Psoas muscle (tissue), 8 donors: ENCODE data around the gene JUND. TPM values are rescaled to one million over a fixed set of nuclear protein-coding genes. Genes with fewer than 3 reads are reported as not detected.

Experiments
- ATAC-seq, 4 donors: fragments of 200-7000 bp; cut with Tn5 transposase; one replicate each; pipeline ENCODE4 v1.9.1; 2020; ENCODE audit warnings: moderate library complexity in 3 of 4, mild to moderate bottlenecking in 2 of 4
- DNase-seq, 2 donors: peaks; one replicate each; pipeline ENCODE4 v3.0.0-alpha.2; 2020
- H3K27ac ChIP-seq: fragments of 200-600 bp; one replicate; pipeline ENCODE4 v1.8.0; 2022
- H3K27me3 ChIP-seq, 3 donors: fragments of 200-600 bp in 1 of 3; one replicate each; pipeline versions ENCODE4 v1.6.1 to v1.8.0; 2013 to 2022; ENCODE audit warnings: low read length in 2 of 3, mild to moderate bottlenecking in 2 of 3, moderate library complexity in 1 of 3; ENCODE audit not compliant: insufficient read depth in 3 of 3
- H3K36me3 ChIP-seq, 2 donors: fragments of 200-600 bp in 1 of 2; one replicate each; pipeline versions ENCODE4 v1.6.1 to v1.8.0; 2013 to 2022; ENCODE audit warnings: low read depth in 1 of 2, mild to moderate bottlenecking in 1 of 2, moderate library complexity in 1 of 2; ENCODE audit not compliant: insufficient read depth in 1 of 2
- H3K4me1 ChIP-seq: fragments of 200-600 bp; one replicate; pipeline ENCODE4 v1.8.0; 2022
- H3K4me3 ChIP-seq: fragments of 200-600 bp; one replicate; pipeline ENCODE4 v1.8.0; 2022; ENCODE audit warnings: mild to moderate bottlenecking
- H3K9me3 ChIP-seq: fragments of 200-600 bp; one replicate; pipeline ENCODE4 v1.8.0; 2022
- WGBS, 3 donors: extraction: QIAGEN DNeasy Blood & Tissue Kit; methylation state at CpG; one replicate each; pipeline versions ENCODE4 v1.1.6 to v1.1.7; 2013; 5-methylcytosine and 5-hydroxymethylcytosine counted together
- intact Hi-C, 2 donors: fragments of 100-400 bp; cut with DNase I; formaldehyde crosslinking; loops; one replicate each; pipeline versions ENCODE4 v1.11.0 to v1.14.2; 2022
- polyA plus RNA-seq, 3 donors: library from polyadenylated mRNA; stranded (reverse); fragments of 200-250 nt; gene quantifications; one replicate each; pipeline ENCODE4 v1.2.3, GENCODE V29; 2013
- total RNA-seq, 4 donors: library from RNA; stranded (reverse); fragmentation: NEBNext Ultra II Directional in 2 of 4; extraction: Animal tissue kit (Norgen Biotek cat#: 25700) in 2 of 4; gene quantifications; one replicate each; pipeline versions ENCODE4 v1.2.1 to v1.2.4, GENCODE V29; 2021 to 2023
- TF ChIP-seq, protein P1 (sequence below): fragments of 200-600 bp; IDR thresholded peaks from one replicate; pipeline ENCODE4 v1.8.0; 2022; ENCODE audit warnings: antibody characterized with exemption
- donor health status: healthy with polysubstance abuse.
- donor health status: DM: no; HTN: no; CAD: no; lungs with moderate emphysema.
- donor health status: Bipolar disorder and iron deficiency.
- donor health status: healthy.
- donor health status: DM: yes; HTN: yes; CAD: no.
- donor health status: DM: no; HTN: no; CAD: no.
- donor health status: DM: no; HTN: no; CAD: no.
- donor health status: DM: yes; HTN: yes; CAD: no.

The JUND gene
- total and polyA plus RNA-seq, 7 donors = 22.7 to 77.1 (median 68.0) TPM

DNA sequence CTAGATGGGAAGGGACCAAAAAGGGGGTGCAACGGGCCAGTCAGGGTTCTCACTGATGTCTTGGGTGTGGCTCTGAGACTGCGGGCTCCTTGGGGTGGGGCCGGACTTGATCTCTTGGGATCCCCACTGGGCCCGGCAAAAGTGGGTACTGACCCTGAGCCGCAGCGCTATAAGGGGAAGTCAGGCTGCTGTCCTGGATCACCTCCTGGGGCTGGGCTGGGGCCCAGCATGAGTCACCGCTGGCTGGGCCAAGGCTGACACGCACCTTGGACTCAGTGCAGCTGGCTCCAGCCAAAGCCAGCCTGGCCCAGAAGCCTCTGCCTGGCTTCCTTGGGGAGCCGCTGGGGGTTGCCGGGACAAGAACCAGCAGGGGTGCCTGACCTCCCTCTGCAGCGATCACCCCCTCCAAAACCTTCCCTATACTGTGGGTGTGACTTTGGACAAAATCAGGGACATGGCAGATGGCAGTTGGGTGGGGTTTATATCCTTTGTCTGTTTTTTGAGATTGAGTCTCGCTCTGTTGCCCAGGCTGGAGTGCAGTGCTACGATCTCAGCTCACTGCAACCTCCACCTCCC, 6.6 kb downstream of the JUND start:
- intact Hi-C loops = no loop called here
- TF ChIP-seq, protein P1, sequence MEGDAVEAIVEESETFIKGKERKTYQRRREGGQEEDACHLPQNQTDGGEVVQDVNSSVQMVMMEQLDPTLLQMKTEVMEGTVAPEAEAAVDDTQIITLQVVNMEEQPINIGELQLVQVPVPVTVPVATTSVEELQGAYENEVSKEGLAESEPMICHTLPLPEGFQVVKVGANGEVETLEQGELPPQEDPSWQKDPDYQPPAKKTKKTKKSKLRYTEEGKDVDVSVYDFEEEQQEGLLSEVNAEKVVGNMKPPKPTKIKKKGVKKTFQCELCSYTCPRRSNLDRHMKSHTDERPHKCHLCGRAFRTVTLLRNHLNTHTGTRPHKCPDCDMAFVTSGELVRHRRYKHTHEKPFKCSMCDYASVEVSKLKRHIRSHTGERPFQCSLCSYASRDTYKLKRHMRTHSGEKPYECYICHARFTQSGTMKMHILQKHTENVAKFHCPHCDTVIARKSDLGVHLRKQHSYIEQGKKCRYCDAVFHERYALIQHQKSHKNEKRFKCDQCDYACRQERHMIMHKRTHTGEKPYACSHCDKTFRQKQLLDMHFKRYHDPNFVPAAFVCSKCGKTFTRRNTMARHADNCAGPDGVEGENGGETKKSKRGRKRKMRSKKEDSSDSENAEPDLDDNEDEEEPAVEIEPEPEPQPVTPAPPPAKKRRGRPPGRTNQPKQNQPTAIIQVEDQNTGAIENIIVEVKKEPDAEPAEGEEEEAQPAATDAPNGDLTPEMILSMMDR = no peak
- DNase-seq (peak; percentile 90 to 95), ATAC-seq (peak; percentile 86 to 91 (median 88))
- H3K27me3 ChIP-seq = no peaks in the 10 kb centered on the region
- peak overlapping the region; percentile 24 for H3K4me3 ChIP-seq
- H3K27ac ChIP-seq = peak overlapping the region; percentile 88
- H3K36me3 ChIP-seq = peaks cover 0 to 12% of the 10 kb centered on the region in 2 donors
- WGBS, 3 donors = 4 to 14% (median 10%) methylated on average over 11 to 13 of the region's 13 CpGs
- H3K4me1 ChIP-seq = peaks cover 53% of the 10 kb centered on the region
- H3K9me3 ChIP-seq = no peaks in the 10 kb centered on the region

DNA sequence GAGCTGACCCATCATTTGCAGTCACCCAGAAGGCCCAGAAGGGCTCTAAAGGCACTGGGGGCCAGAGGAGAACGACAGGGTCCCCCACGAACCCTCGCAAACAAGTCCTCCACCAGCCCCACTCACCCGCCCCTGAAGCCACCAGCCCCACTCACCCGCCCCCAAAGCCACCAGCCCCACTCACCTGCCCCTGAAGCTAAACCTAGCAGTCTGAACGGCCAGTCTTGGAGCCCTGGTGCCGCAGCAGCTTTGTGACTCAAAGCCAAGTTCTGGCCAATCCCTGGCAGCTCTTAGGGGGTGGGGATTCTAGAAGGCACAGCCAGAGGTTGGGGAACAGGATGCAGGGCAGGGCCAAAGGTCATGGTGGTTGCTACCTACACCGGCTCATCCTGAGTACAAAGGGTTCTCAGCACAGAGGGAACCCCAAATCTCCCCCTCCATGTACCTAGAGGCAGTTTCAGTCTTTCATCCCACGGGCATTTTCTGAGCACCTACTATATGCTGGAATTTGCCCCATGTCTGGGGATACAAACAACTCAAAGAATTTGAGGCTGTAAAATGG, 7.1 kb downstream of the JUND start, which contains the start of gene IQCN:
IQCN (minus strand) TSS at position 234 of the 562 bp plus-strand sequence. CDS start 4,974 bp downstream, outside the sequence.
- intact Hi-C loops = no loop called here
- Histone ChIP-seq H3K27ac (peak within 1 kb of the TSS; percentile 88), H3K36me3 (peaks cover 0 to 12% of the 10 kb centered on the region in 2 donors), H3K4me1 (peaks cover 52% of the 10 kb centered on the region), H3K9me3 (no peaks in the 10 kb centered on the region), H3K4me3 (peak within 1 kb of the TSS; percentile 24), H3K27me3 (no peaks in the 10 kb centered on the region)
- DNase-seq = peak in 1 of 2 donors; percentile 67
- TF ChIP-seq, protein P1 = no peak
- 54 to 64% (median 60%) methylated on average over 9 of the region's 9 CpGs for WGBS, 3 donors
- ATAC-seq = peak; percentile 18 to 34 (median 20)

DNA sequence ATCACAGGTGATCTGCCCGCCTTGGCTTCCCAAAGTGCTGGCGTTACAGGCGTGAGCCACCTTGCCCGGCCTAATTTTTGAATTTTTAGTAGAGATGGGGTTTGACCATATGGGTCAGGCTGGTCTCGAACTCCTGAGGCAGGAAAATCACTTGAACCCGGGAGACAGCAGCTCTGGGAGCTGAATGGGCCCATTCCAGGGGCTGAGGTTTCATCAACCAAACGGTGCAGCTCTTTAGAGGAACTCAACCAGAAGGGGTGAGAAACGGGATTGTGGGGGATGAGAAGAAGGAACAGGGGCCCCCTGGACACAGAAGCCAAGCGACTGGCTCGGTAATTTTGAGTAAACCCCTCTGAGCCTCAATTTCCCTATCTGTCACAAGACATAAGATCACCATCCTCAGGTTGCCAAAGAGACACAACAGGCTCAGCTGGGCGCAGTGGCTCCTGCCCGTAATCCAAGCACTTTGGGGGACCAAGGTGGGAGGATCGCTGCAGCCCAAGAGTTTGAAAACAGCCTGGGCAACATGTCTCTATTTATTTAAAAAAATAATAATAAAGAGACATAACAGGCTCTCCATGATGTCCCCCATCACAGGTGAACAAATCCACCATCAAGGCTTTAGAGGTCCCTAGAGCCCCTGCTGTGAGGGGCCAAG, 7.7 kb downstream of the JUND start:
- WGBS, 3 donors = 94 to 95% (median 94%) methylated on average over 13 of the region's 13 CpGs
- TF ChIP-seq, protein P1 = no peak
- intact Hi-C loops = no loop called here
- Histone ChIP-seq H3K4me1 (peaks cover 46% of the 10 kb centered on the region), H3K36me3 (peaks cover 0 to 9% of the 10 kb centered on the region in 2 donors), H3K4me3 (no peak overlapping the region), H3K9me3 (no peaks in the 10 kb centered on the region), H3K27ac (no peak overlapping the region), H3K27me3 (no peaks in the 10 kb centered on the region)
- ATAC-seq = no peak
- DNase-seq = no peak

DNA sequence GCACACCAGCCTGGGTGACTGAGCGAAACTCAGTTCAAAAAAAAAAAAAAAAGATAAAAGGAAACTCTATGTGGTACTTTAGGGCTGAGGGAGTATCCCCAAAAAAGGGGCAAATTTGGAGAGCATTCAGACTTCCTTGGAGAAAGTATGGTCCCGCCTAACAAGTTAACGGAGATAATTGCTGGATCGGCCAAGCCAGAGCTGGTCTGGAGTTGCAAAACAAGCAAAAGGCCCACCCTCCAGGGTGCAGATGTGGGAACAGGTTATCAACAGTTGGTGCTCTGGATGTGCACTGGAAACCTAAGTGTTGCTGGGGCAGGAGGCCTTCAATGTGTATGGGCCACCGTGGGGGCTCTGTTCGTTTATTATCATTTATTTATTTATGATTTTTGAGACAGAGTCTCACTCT, 10.0 kb downstream of the JUND start:
- H3K27ac ChIP-seq = no peak overlapping the region
- ATAC-seq = no peak
- no peak for DNase-seq
- no peaks in the 10 kb centered on the region for H3K9me3 ChIP-seq
- intact Hi-C loops = no loop called here
- H3K4me1 ChIP-seq = peaks cover 29% of the 10 kb centered on the region
- H3K36me3 ChIP-seq = peaks cover 0 to 9% of the 10 kb centered on the region in 2 donors
- H3K4me3 ChIP-seq = no peak overlapping the region
- 52 to 72% (median 59%) methylated on average over 6 of the region's 6 CpGs for WGBS, 3 donors
- H3K27me3 ChIP-seq = no peaks in the 10 kb centered on the region
- TF ChIP-seq, protein P1 = no peak
